Keratinocyte (primary cell): ENCODE results near the gene ZC3H4. TPM values are rescaled to one million over a fixed set of nuclear protein-coding genes. Genes with fewer than 3 reads are reported as not detected.

ENCODE experiments used
- DNase-seq: peaks from one replicate; pipeline ENCODE4 v3.0.0-alpha.2; 2011; ENCODE audit warnings: low read depth, missing footprints, low spot score
- FAIRE-seq: peaks from 2 replicates; lab custom pipeline; 2011; peaks lifted over from hg19 to GRCh38; lab: Jason Lieb, UNC
- H2AFZ ChIP-seq: 2 replicates; pipeline ENCODE4 v1.6.0; 2012; ENCODE audit warnings: low read length, control low read depth, inconsistent platforms; ENCODE audit not compliant: control insufficient read depth
- H3K27ac ChIP-seq: 2 replicates; pipeline ENCODE4 v1.5.1; 2011; ENCODE audit warnings: low read length; ENCODE audit not compliant: control insufficient read depth, insufficient read depth
- H3K27me3 ChIP-seq: 3 replicates; pipeline ENCODE4 v1.6.0; 2011; ENCODE audit warnings: low read length; ENCODE audit not compliant: control insufficient read depth, insufficient read depth; ENCODE audit errors: extremely low read depth
- H3K36me3 ChIP-seq, 2 experiments: 2 replicates in 1 of 2; 3 replicates in 1 of 2; pipeline ENCODE4 v1.5.1; 2011; ENCODE audit warnings: low read length in 2 of 2, mild to moderate bottlenecking in 1 of 2; ENCODE audit not compliant: control insufficient read depth in 2 of 2, insufficient read depth in 2 of 2; ENCODE audit errors: extremely low read depth in 1 of 2
- H3K4me1 ChIP-seq: 3 replicates; pipeline ENCODE4 v1.5.1; 2011; ENCODE audit warnings: low read length; ENCODE audit not compliant: control insufficient read depth, insufficient read depth; ENCODE audit errors: extremely low read depth
- H3K4me2 ChIP-seq: 3 replicates; pipeline ENCODE4 v1.6.0; 2011; ENCODE audit warnings: low read depth, low read length; ENCODE audit not compliant: control insufficient read depth, insufficient read depth; ENCODE audit errors: extremely low read depth
- H3K4me3 ChIP-seq, 3 experiments: fragments of 200-600 bp in 1 of 3; sonication (generic) in 1 of 3; 2 replicates in 2 of 3; 3 replicates in 1 of 3; pipeline ENCODE4 v1.5.1; 2011 to 2016; ENCODE audit warnings: low read length in 3 of 3, mild to moderate bottlenecking in 3 of 3, control low read depth in 2 of 3, inconsistent platforms in 1 of 3, low read depth in 1 of 3, mixed read lengths in 1 of 3, mixed run types in 1 of 3, moderate library complexity in 1 of 3; ENCODE audit not compliant: control insufficient read depth in 2 of 3, insufficient read depth in 2 of 3; ENCODE audit errors: extremely low read depth in 1 of 3
- H3K79me2 ChIP-seq: 2 replicates; pipeline ENCODE4 v1.6.0; 2012; ENCODE audit warnings: low read length; ENCODE audit not compliant: control insufficient read depth, insufficient read depth
- H3K9ac ChIP-seq: 3 replicates; pipeline ENCODE4 v1.6.0; 2011; ENCODE audit warnings: low read length; ENCODE audit not compliant: control insufficient read depth, insufficient read depth; ENCODE audit errors: extremely low read depth
- H3K9me1 ChIP-seq: 3 replicates; pipeline ENCODE4 v1.6.0; 2011; ENCODE audit warnings: low read length; ENCODE audit not compliant: control insufficient read depth, insufficient read depth; ENCODE audit errors: extremely low read depth
- H3K9me3 ChIP-seq: 2 replicates; pipeline ENCODE4 v1.5.1; 2012; ENCODE audit warnings: low read depth, low read length; ENCODE audit not compliant: control insufficient read depth
- H4K20me1 ChIP-seq: 3 replicates; pipeline ENCODE4 v1.6.0; 2011; ENCODE audit warnings: low read length; ENCODE audit not compliant: control insufficient read depth, insufficient read depth; ENCODE audit errors: extremely low read depth
- EZH2 ChIP-seq: IDR thresholded peaks from one replicate; pipeline ENCODE4 v1.6.1; 2012; ENCODE audit warnings: inconsistent platforms, mild to moderate bottlenecking, low read length, moderate library complexity
- dilution Hi-C: fragments of 300-500 bp; cut with MboI; formaldehyde crosslinking; loops from one replicate; pipeline ENCODE4 v1.7.0; 2020; ENCODE audit warnings: low sequenced_read_pairs; ENCODE audit not compliant: extremely low pct_ligation_motif_present
- polyA plus RNA-seq, 5 experiments: library from polyadenylated mRNA; depleted of rRNA in 3 of 5; stranded (reverse) in 3 of 5; stranded (forward) in 1 of 5; unstranded in 1 of 5; fragments of >200 nt; gene quantifications; 1 replicate in 1 of 5; 2 replicates in 3 of 5; 3 replicates in 1 of 5; pipeline versions ENCODE4 v1.2.1 to v1.2.3, GENCODE V29; 2011 to 2012; ENCODE audit warnings: missing spikeins in 2 of 5, low read depth in 1 of 5, low replicate concordance in 1 of 5
- TF ChIP-seq, protein P1 (sequence below), 3 experiments: IDR thresholded peaks in 1 of 3; conservative IDR thresholded peaks in 1 of 3; optimal IDR thresholded peaks in 1 of 3; 2 replicates in 2 of 3; 3 replicates in 1 of 3; pipeline versions ENCODE3 to v1.5.1; 2011; ENCODE audit warnings: low read length in 3 of 3, mild to moderate bottlenecking in 3 of 3, moderate library complexity in 2 of 3, control low read depth in 1 of 3, inconsistent platforms in 1 of 3; ENCODE audit not compliant: insufficient read depth in 2 of 3; ENCODE audit errors: extremely low read depth in 1 of 3

The ZC3H4 gene
- polyA plus RNA-seq, 1 donor (not counting 4 experiments of a cell fraction or from before 2014, with no cell fraction given) = 5.6 TPM

DNA sequence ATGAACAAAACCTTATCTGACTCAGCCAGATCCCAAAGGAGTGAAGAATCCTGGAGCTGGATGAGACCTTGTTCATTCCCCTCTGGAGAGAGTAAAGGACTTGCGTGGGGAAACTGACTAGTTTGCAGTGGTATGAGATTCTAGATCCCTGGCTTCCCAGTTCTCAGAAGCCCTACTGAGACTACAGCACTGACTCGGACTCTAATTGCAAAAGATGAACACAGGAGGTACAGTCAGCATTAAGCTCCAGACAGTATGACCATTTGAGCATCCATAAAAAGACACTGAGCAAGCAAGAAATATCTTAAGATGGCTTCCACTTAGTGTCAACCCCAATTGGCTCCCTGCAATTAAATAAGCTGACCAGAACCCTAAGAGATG, 6.8 kb downstream of the ZC3H4 start:
- no peaks in the 10 kb centered on the region for H3K9me3 ChIP-seq
- TF ChIP-seq EZH2 = no peak
- TF ChIP-seq, protein P1, sequence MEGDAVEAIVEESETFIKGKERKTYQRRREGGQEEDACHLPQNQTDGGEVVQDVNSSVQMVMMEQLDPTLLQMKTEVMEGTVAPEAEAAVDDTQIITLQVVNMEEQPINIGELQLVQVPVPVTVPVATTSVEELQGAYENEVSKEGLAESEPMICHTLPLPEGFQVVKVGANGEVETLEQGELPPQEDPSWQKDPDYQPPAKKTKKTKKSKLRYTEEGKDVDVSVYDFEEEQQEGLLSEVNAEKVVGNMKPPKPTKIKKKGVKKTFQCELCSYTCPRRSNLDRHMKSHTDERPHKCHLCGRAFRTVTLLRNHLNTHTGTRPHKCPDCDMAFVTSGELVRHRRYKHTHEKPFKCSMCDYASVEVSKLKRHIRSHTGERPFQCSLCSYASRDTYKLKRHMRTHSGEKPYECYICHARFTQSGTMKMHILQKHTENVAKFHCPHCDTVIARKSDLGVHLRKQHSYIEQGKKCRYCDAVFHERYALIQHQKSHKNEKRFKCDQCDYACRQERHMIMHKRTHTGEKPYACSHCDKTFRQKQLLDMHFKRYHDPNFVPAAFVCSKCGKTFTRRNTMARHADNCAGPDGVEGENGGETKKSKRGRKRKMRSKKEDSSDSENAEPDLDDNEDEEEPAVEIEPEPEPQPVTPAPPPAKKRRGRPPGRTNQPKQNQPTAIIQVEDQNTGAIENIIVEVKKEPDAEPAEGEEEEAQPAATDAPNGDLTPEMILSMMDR (optimal IDR thresholded peaks at IDR 0.05 in 1 of 3, IDR thresholded peaks at IDR 0.05 in 1 of 3, conservative IDR thresholded peaks at IDR 0.05 in 1 of 3; ENCODE audit: extremely low read depth in 1 of 3, insufficient read depth in 2 of 3, low read length in 3 of 3) = no peak
- peaks cover 14 to 33% of the 10 kb centered on the region in 2 experiments for H3K36me3 ChIP-seq
- DNase-seq (no peak), FAIRE-seq (no peak)
- peaks cover 81% of the 10 kb centered on the region for H3K79me2 ChIP-seq
- dilution Hi-C loops = no loop called here
- H4K20me1 ChIP-seq = no peaks in the 10 kb centered on the region
- no peaks in the 10 kb centered on the region for H3K9me1 ChIP-seq
- H3K27ac ChIP-seq = no peak overlapping the region
- no peak overlapping the region for H3K4me3 ChIP-seq
- H3K4me2 ChIP-seq = no peak overlapping the region
- no peaks in the 10 kb centered on the region for H3K27me3 ChIP-seq
- peaks cover 34% of the 10 kb centered on the region for H3K4me1 ChIP-seq
- no peak overlapping the region for H2AFZ ChIP-seq
- H3K9ac ChIP-seq = no peak overlapping the region

DNA sequence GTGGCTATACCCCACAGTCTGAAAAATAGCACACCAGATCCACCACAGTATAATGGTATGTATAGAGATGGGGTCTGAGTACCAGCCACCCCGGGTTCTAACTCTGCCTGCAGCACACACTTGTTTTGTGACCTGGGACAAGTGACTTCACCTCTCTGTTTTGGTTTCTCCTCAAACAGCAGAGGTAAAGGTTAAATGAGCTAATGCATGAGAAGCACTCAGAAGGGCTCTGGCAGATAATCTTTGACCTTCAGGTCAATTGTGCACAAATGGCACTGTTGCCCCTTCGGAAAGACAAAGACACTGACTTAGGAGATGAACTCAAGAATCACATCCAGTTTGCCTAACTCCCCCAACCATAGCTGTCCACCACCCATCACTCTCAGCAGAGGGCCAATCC, 7.7 kb downstream of the ZC3H4 start:
- Histone ChIP-seq H3K4me1 (peaks cover 34% of the 10 kb centered on the region), H3K36me3 (peaks cover 14 to 33% of the 10 kb centered on the region in 2 experiments), H3K9me1 (no peaks in the 10 kb centered on the region), H4K20me1 (no peaks in the 10 kb centered on the region), H3K9ac (no peak overlapping the region), H3K4me3 (no peak overlapping the region), H3K4me2 (no peak overlapping the region), H3K9me3 (no peaks in the 10 kb centered on the region), H3K27ac (no peak overlapping the region), H3K79me2 (peaks cover 79% of the 10 kb centered on the region), H2AFZ (no peak overlapping the region), H3K27me3 (no peaks in the 10 kb centered on the region)
- FAIRE-seq (no peak), DNase-seq (no peak)
- dilution Hi-C loops = no loop called here
- TF ChIP-seq, protein P1 (optimal IDR thresholded peaks at IDR 0.05 in 1 of 3, IDR thresholded peaks at IDR 0.05 in 1 of 3, conservative IDR thresholded peaks at IDR 0.05 in 1 of 3; ENCODE audit: extremely low read depth in 1 of 3, insufficient read depth in 2 of 3, low read length in 3 of 3) = no peak
- TF ChIP-seq EZH2 = no peak
